ENCODE data around the gene TMEM38A. TPM values are rescaled to one million over a fixed set of nuclear protein-coding genes. Genes with fewer than 3 reads are reported as not detected.

Gene TMEM38A
- total RNA-seq, 1 donor from 2014 or later = 5.1 TPM

DNA sequence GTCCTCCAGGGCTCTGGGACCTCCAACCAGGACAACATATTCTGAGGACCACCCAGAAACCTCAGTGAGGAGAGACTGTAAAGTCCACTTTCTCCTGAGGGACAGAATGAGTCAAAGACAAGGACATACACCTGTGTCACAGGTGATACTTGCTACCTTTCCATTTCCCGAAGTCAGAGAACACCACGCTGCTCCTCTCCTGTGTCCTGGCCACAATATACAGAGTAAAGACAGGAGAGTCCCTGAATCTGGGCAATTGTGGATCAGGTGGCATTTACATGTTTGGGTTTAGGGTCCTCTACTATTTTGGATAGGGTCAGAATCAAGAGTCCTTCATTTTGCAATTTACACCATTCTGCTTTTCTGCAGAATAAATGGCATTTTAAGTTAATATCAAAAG is 37.9 kb upstream of the TMEM38A start:
- TF ChIP-seq, protein P1, sequence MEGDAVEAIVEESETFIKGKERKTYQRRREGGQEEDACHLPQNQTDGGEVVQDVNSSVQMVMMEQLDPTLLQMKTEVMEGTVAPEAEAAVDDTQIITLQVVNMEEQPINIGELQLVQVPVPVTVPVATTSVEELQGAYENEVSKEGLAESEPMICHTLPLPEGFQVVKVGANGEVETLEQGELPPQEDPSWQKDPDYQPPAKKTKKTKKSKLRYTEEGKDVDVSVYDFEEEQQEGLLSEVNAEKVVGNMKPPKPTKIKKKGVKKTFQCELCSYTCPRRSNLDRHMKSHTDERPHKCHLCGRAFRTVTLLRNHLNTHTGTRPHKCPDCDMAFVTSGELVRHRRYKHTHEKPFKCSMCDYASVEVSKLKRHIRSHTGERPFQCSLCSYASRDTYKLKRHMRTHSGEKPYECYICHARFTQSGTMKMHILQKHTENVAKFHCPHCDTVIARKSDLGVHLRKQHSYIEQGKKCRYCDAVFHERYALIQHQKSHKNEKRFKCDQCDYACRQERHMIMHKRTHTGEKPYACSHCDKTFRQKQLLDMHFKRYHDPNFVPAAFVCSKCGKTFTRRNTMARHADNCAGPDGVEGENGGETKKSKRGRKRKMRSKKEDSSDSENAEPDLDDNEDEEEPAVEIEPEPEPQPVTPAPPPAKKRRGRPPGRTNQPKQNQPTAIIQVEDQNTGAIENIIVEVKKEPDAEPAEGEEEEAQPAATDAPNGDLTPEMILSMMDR (IDR thresholded peaks at IDR 0.05) = no peak
- no peaks in the 10 kb centered on the region for H3K9me3 ChIP-seq
- H3K27ac ChIP-seq = peak overlapping the region; percentile 24
- H3K4me1 ChIP-seq = peaks cover 60% of the 10 kb centered on the region
- ATAC-seq (no peak), DNase-seq (no peak)
- no peak overlapping the region for H3K4me3 ChIP-seq
- intact Hi-C loops (cut with DNase I) = loop anchor here (10.0 kb wide), 1 partner anchor 48 kb away; the partner anchor contains the start of gene SLC35E1
- H3K27me3 ChIP-seq = no peaks in the 10 kb centered on the region
- H3K36me3 ChIP-seq = peaks cover 12% of the 10 kb centered on the region

GRCh38 chr19:16623576-16623975 is 37.4 kb upstream of the TMEM38A start:
- TF ChIP-seq, protein P1 (IDR thresholded peaks at IDR 0.05) = no peak
- intact Hi-C loops (cut with DNase I) = loop anchor here (10.0 kb wide), 1 partner anchor 49 kb away; the partner anchor contains the start of gene SLC35E1
- ATAC-seq (no peak), DNase-seq (no peak)
- no peaks in the 10 kb centered on the region for H3K9me3 ChIP-seq
- H3K27me3 ChIP-seq = no peaks in the 10 kb centered on the region
- H3K36me3 ChIP-seq = peaks cover 12% of the 10 kb centered on the region
- peaks cover 60% of the 10 kb centered on the region for H3K4me1 ChIP-seq
- H3K4me3 ChIP-seq = no peak overlapping the region
- peak overlapping the region; percentile 70 for H3K27ac ChIP-seq

GRCh38 chr19:16624236-16624635 is 36.7 kb upstream of the TMEM38A start:
- intact Hi-C loops (cut with DNase I) = loop anchor here (10.0 kb wide), 1 partner anchor 49 kb away; the partner anchor contains the start of gene SLC35E1
- ATAC-seq = no peak
- no peak overlapping the region for H3K4me3 ChIP-seq
- TF ChIP-seq, protein P1 (IDR thresholded peaks at IDR 0.05) = no peak
- H3K4me1 ChIP-seq = peaks cover 56% of the 10 kb centered on the region
- peak overlapping the region; percentile 70 for H3K27ac ChIP-seq
- H3K9me3 ChIP-seq = no peaks in the 10 kb centered on the region
- H3K27me3 ChIP-seq = no peaks in the 10 kb centered on the region
- H3K36me3 ChIP-seq = peaks cover 12% of the 10 kb centered on the region
- DNase-seq = peak; percentile 73

DNA sequence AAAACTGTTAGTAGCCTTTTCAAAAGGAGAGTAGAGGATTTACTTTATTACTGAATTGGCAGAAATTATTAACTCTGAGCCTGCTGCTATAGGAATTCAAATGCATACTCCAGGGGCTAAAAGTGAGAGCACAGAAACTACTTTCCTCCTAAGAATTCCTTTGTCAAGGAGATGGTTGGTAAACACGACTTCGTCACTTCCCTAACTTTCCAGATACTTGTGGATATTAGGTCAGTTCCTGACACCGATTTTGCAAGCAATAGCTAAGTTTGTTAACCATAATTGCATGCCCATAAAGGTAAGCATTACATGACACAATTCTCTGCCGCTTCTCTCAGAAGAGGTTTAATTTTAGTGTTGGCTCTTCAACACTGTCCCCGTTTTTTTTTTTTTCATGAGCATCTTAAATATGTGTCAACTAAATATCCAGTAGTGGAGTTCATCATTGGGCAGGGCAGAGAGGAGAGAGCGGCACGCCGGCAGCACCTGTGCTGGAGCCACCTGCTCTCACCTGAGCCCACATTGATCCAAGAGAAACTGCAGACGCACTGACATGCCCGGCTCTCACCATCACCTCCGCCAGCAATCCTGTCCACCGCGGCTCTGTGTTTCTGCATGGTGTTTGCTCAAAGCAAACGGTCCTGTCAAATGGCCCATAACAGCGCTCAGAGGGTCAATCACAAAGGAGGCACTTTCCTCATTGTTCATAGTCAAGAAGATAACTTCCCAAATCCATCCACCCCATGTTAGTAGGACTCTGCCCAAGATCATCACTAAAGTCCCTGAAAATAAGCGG is 35.6 kb upstream of the TMEM38A start:
- H3K9me3 ChIP-seq = no peaks in the 10 kb centered on the region
- no peak overlapping the region for H3K4me3 ChIP-seq
- TF ChIP-seq, protein P1 (IDR thresholded peaks at IDR 0.05) = no peak
- DNase-seq = no peak
- H3K27ac ChIP-seq = peak overlapping the region; percentile 70
- intact Hi-C loops (cut with DNase I) = loop anchor here (10.0 kb wide), 1 partner anchor 51 kb away; the partner anchor contains the start of gene SLC35E1
- no peaks in the 10 kb centered on the region for H3K27me3 ChIP-seq
- peaks cover 51% of the 10 kb centered on the region for H3K4me1 ChIP-seq
- H3K36me3 ChIP-seq = peaks cover 12% of the 10 kb centered on the region
- peak; percentile 0 for ATAC-seq

- Histone ChIP-seq H3K4me3 (peak overlapping the region; percentile 97), H3K27me3 (no peaks in the 10 kb centered on the region), H3K9me3 (no peaks in the 10 kb centered on the region), H3K4me1 (peaks cover 50% of the 10 kb centered on the region), H3K27ac (peak overlapping the region; percentile 90), H3K36me3 (peaks cover 12% of the 10 kb centered on the region)
- TF ChIP-seq, protein P1 (IDR thresholded peaks at IDR 0.05) = no peak
- ATAC-seq (no peak), DNase-seq (no peak)
- intact Hi-C loops (cut with DNase I) = loop anchor here (10.0 kb wide), 1 partner anchor 52 kb away; the partner anchor contains the start of gene SLC35E1
These were observed 34.1 kb upstream of the TMEM38A start for GRCh38 chr19:16626796-16627192.
